ENCODE measurements around the gene PSMG1.

PSMG1 gene

DNA sequence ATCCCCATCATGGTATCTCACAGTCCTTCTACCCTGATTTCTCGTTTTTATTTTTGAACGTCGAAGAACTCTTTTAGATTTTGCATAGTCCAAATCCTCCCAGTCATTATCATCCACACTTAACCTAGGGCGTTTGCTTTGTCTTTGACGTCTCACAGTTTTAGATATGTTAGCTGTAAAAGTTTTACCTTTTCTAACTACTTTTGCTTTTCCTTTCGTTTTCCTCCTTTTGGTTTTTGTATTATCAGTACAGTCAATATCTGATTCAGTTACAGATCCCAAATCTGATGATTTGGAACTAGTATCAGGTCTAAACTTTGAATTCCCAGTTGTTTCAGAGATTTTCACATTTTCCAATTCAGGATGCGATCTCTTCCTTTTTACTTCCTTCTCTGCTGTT is 13.1 kb upstream of the PSMG1 start:
- Histone ChIP-seq H2AFZ (ENCODE audit: low read depth) (no peak overlapping the region), H3K27ac (no peak overlapping the region), H3K4me2 (no peak overlapping the region), H3K4me1 (ENCODE audit: low read depth, poor library complexity, severe bottlenecking) (no peaks in the 10 kb centered on the region), H3K27me3 (ENCODE audit: insufficient read depth, low read depth) (no peaks in the 10 kb centered on the region), H4K20me1 (ENCODE audit: insufficient read depth) (no peaks in the 10 kb centered on the region), H3K36me3 (ENCODE audit: insufficient read depth) (0 out of 2 replicates have a peak, but pooled peaks cover 6% of the 10 kb centered on the region), H3K9ac (no peak overlapping the region), H3K4me3 (IDR thresholded peaks at IDR 0.05; ENCODE audit: insufficient read depth, low read depth, low read length) (no peak overlapping the region), H3K79me2 (ENCODE audit: insufficient read depth, low read depth) (no peaks in the 10 kb centered on the region)
- TF ChIP-seq, protein P1, sequence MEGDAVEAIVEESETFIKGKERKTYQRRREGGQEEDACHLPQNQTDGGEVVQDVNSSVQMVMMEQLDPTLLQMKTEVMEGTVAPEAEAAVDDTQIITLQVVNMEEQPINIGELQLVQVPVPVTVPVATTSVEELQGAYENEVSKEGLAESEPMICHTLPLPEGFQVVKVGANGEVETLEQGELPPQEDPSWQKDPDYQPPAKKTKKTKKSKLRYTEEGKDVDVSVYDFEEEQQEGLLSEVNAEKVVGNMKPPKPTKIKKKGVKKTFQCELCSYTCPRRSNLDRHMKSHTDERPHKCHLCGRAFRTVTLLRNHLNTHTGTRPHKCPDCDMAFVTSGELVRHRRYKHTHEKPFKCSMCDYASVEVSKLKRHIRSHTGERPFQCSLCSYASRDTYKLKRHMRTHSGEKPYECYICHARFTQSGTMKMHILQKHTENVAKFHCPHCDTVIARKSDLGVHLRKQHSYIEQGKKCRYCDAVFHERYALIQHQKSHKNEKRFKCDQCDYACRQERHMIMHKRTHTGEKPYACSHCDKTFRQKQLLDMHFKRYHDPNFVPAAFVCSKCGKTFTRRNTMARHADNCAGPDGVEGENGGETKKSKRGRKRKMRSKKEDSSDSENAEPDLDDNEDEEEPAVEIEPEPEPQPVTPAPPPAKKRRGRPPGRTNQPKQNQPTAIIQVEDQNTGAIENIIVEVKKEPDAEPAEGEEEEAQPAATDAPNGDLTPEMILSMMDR (conservative IDR thresholded peaks at IDR 0.05; ENCODE audit: low read depth, low read length): no peak

DNA sequence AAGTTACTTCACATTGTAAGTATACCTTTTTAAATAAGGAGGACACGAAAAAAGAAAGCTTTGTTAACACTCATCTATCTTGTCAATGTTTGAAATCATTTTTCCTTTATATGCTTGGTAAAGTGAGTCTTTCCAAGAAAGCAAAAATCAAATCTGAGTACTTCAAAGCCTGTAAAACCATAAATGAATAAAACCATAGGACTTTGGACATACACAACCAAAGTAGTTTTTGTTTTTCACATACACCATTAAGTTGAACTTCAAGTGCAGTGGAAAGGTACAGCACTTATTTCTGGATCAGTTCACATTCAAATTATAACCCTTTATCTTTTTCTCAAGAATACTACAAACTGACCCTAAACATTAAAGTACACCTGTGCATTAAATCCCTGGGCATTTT is 10.1 kb upstream of the PSMG1 start:
- no peak overlapping the region for H3K9ac ChIP-seq
- H3K36me3 ChIP-seq (ENCODE audit: insufficient read depth): no peaks in the 10 kb centered on the region
- TF ChIP-seq, protein P1 (conservative IDR thresholded peaks at IDR 0.05; ENCODE audit: low read depth, low read length): no peak
- no peaks in the 10 kb centered on the region for H4K20me1 ChIP-seq (ENCODE audit: insufficient read depth)
- H3K27ac ChIP-seq: no peak overlapping the region
- H2AFZ ChIP-seq (ENCODE audit: low read depth): no peak overlapping the region
- H3K79me2 ChIP-seq (ENCODE audit: insufficient read depth, low read depth): no peaks in the 10 kb centered on the region
- H3K4me2 ChIP-seq: no peak overlapping the region
- H3K27me3 ChIP-seq (ENCODE audit: insufficient read depth, low read depth): no peaks in the 10 kb centered on the region
- no peak overlapping the region for H3K4me3 ChIP-seq (IDR thresholded peaks at IDR 0.05; ENCODE audit: insufficient read depth, low read depth, low read length)
- peaks cover 4% of the 10 kb centered on the region for H3K4me1 ChIP-seq (ENCODE audit: low read depth, poor library complexity, severe bottlenecking)

DNA sequence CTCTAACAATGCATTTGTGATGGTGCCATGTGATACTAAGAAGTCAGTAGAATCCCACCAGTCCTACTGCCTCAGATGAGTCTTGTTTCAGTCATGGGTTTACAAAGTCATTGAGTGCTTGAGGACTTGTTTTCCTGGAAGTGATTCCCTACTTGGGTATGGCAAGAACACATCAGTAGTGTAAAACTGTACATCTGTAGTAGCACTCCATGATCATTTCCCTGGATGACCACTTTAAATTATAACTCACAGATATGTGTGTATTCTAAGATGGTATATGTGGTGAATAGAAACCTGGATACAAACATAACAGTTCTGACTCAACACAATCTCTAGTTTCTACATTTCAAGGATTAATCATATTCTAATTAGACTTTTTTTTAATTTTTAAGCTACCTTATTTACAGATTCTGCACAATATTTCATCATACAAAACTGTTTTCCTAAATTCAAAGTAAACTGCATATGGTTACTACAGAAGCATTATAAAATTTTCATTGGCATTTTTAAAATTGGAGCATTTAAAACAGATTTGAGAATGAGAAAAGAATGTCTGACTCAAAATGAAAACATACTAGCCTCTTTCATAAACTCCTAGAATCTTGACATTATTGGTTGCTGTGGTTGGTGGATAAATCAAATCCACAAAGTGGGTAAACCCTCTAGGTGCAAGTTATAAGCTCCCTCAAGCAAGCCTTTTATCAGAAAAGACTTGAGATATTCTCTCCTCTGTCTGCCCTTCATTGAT is 6.8 kb upstream of the PSMG1 start:
- H3K9ac ChIP-seq: no peak overlapping the region
- TF ChIP-seq, protein P1 (conservative IDR thresholded peaks at IDR 0.05; ENCODE audit: low read depth, low read length): no peak
- H4K20me1 ChIP-seq (ENCODE audit: insufficient read depth): no peaks in the 10 kb centered on the region
- H3K79me2 ChIP-seq (ENCODE audit: insufficient read depth, low read depth): no peaks in the 10 kb centered on the region
- H2AFZ ChIP-seq (ENCODE audit: low read depth): no peak overlapping the region
- no peak overlapping the region for H3K27ac ChIP-seq
- H3K4me2 ChIP-seq: no peak overlapping the region
- H3K27me3 ChIP-seq (ENCODE audit: insufficient read depth, low read depth): no peaks in the 10 kb centered on the region
- H3K36me3 ChIP-seq (ENCODE audit: insufficient read depth): no peaks in the 10 kb centered on the region
- peaks cover 19% of the 10 kb centered on the region for H3K4me1 ChIP-seq (ENCODE audit: low read depth, poor library complexity, severe bottlenecking)
- no peak overlapping the region for H3K4me3 ChIP-seq (IDR thresholded peaks at IDR 0.05; ENCODE audit: insufficient read depth, low read depth, low read length)

DNA sequence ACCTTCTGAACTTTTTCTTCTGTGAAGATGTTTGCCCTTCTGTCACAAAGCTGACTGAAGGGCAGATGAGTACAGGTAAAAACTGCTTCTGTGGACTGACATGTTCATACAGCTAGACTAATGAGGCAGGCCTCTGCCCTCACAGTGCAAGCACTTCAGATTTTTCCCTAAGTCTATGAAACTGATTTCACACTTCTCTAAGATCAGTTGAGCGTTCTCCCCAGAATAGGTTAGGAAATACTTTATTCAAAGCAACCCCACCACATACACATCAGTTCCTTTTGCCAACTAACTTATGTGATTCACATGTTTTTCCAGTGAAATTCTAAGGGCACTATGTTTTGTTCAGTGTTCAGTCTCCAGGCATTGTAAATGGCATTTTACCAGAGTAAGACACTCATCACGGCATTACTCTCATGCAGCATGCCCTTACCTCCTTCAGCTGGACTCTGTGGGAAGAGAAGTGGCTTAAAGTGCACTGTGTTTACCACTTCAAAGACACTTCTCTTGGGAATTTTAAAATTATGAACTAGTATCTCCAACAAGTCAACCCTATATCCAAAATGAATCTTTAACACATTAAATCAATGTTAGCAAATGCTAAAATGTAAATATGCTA is 5.4 kb upstream of the PSMG1 start:
- no peaks in the 10 kb centered on the region for H3K79me2 ChIP-seq (ENCODE audit: insufficient read depth, low read depth)
- H3K27ac ChIP-seq: no peak overlapping the region
- H3K4me1 ChIP-seq (ENCODE audit: low read depth, poor library complexity, severe bottlenecking): peaks cover 25% of the 10 kb centered on the region
- no peaks in the 10 kb centered on the region for H4K20me1 ChIP-seq (ENCODE audit: insufficient read depth)
- H3K4me3 ChIP-seq (IDR thresholded peaks at IDR 0.05; ENCODE audit: insufficient read depth, low read depth, low read length): no peak overlapping the region
- H3K4me2 ChIP-seq: no peak overlapping the region
- H3K9ac ChIP-seq: no peak overlapping the region
- H3K27me3 ChIP-seq (ENCODE audit: insufficient read depth, low read depth): no peaks in the 10 kb centered on the region
- no peak overlapping the region for H2AFZ ChIP-seq (ENCODE audit: low read depth)
- TF ChIP-seq, protein P1 (conservative IDR thresholded peaks at IDR 0.05; ENCODE audit: low read depth, low read length): no peak
- H3K36me3 ChIP-seq (ENCODE audit: insufficient read depth): no peaks in the 10 kb centered on the region

Measured in KMS-11 (cell line).